Ramos (cell line): Measurements from ENCODE around the gene LRMDA.

Source experiments
- in situ Hi-C: fragments of 300-500 bp; cut with MboI; formaldehyde crosslinking; loops from one replicate; pipeline ENCODE4 v1.14.3; 2022; ENCODE audit warnings: low sequenced_read_pairs; ENCODE audit not compliant: unreplicated experiment

Gene LRMDA

DNA sequence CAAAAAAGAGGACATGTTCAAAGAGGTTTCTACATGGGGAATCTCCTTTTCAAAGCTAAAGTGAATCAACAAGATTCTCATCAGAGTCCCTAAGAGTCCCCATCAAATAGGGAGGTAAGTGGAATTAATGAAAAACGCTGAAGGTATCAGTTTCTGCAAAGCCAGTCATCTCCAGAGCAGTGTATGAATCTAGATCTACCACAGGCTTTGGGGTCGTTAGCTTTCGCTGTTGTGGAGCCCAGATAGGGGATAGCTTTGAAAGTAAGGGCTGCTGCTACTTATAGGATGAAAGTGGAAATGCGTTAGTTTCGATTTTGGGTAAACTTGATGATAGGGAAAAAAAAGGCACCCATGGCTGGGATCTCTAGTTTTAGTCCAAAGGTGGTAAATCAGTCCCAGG lies 748.4 kb downstream of the LRMDA start:
- in situ Hi-C loops: no loop called here

- in situ Hi-C loops: no loop called here
Measured at GRCh38 chr10:76184647-76185046, 753.2 kb downstream of the LRMDA start.

DNA sequence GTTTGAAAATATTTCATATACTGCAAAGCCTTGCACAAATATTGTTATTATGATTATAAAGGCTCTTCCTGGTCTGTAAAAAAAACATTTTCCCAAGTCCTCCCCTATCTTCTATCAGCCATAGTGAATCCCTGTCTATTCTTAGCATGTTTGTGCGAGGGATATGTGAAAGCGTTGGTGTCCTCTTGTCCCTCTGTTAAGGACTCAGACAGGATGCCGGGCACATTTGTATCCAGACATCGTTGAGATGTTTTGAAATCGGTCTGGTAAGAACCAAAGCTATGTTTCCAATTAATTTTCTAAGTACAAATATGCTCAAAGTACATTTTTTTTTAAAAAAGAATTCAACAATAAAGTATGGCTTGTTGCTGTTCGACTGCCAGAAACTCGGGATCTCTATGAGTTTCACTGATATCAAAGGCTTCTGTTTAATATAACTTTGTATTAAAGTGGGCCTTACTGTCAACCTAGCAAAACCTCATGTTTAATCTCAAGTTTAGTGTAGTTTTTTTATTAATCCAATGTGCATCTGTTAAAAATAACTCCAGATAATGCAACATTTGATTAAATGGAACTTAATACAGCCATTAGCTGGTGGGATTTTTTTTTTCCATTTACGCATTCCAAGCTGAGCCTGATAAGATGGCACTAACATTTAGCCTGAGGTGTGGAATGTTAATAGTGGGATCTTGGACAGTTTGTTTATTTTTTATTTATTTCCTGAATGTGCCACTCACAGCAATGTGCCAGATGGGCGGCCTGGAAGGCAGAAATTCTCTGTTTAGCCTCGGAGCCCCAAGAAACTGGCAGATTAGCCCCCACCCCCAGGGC lies 754.3 kb downstream of the LRMDA start:
- in situ Hi-C loops: no loop called here

DNA sequence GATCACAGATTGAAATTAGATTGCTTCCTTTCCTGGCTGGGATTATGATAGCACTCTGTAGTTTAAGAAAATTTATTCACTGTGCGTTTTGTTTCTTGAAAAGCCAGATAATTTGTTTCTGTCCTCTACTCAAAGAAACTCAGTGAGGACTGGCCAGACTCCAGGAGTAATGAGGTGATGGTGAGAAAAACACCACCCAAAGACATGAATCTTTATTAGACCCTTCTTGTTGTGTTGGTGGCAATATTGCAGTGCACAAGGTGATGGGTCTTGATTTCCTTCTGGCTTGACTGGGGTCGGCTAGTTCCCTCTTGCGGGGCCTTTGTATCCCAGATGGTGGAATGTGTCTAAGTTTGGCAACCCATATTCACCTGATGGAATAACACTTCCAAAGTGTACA lies 756.8 kb downstream of the LRMDA start:
- in situ Hi-C loops: no loop called here

DNA sequence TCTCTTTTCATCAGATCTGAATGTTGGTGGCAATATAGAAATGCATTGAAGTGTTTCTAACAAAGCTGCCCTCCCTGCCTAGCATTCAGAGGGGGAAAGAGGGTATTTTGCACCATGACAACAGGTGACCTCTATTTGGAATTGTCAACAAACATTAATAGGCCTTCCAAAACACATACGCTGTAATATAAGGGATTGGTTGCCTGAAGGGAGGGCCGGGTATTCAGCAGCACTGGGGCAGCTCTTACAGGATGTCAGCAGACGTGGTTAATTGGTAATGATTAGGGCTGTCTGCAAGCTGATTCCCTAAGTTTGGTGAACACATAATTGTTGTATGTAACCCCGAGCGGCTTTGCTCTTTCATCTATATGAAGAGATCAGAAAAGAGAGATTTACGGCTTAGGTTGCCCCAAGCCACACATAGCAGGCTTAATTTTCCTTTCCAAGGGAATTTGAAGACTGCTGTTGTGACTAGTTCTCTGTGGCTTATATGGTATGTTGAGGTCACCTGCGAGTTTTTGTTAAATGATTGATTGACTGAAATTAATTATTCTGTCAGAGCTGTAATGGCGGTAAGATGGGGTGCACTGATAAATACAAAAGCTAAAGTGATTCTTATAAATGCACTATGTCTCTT lies 759.3 kb downstream of the LRMDA start:
- in situ Hi-C loops: no loop called here

DNA sequence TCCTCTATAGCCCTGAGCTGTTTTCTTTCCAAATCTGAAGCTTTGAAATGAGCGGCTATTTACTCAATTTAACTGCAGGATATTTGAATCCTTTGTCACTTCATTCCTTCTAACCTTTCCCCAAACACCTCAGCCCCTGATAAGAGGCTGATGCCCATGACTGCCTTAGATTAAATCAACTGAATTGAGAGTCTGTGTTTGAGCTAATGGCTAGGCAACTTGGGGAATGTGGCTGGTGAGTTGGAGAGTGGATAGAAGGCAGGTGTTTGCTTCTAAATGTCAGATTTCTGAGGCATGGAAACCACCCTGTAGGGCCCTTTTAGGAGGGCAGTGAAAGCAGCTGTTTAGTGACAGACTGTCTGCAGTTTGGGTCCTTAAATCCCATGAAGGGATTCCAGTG lies 759.9 kb downstream of the LRMDA start:
- in situ Hi-C loops: no loop called here

DNA sequence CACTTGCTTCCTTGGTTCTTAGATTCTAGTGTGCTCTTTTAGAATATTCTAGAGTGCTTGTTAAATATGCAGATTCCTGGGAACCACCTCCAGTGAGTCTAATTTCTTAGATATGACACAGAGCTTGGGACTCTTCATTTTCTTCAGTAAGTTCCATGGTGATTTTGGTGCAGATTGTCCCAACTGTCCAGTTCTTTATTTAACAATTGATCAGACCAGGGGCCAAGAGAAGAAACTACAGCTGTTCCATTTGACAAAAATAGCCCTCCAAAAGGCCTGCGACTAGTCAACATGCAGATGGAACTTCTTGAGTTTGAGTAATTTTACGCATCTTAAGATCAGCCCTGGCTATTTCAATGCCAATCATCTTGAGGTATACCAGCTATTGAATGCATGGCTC lies 760.7 kb downstream of the LRMDA start:
- in situ Hi-C loops: no loop called here

DNA sequence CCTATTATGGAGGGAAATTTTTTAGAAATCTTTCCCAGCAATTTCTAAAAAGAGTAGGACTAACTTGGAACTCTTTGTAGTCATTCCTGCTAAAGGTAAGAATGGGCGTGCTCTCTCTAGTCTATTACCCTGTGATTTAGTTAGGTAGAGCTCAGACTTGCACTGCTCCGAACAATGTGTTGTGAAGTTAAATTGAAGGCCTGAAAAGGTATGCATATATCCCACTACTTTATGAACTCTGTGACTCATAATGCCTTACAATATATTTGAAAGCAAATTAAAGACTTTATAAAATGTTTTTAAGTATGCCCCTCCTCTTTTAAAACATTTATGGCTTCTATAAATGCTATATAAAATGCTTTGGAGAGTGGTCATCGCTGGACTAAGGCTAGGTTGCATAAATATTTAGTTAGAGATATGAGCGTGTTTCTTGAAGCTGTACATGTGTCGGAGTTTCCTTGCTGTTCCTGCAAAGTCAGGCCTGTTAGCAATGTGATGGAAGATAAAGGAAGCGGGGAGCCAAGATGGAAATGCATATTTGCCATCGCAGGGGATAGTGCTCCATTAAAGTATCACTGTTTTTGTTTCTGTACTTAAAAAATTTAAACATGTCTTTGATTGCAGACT lies 761.4 kb downstream of the LRMDA start:
- in situ Hi-C loops: no loop called here

DNA sequence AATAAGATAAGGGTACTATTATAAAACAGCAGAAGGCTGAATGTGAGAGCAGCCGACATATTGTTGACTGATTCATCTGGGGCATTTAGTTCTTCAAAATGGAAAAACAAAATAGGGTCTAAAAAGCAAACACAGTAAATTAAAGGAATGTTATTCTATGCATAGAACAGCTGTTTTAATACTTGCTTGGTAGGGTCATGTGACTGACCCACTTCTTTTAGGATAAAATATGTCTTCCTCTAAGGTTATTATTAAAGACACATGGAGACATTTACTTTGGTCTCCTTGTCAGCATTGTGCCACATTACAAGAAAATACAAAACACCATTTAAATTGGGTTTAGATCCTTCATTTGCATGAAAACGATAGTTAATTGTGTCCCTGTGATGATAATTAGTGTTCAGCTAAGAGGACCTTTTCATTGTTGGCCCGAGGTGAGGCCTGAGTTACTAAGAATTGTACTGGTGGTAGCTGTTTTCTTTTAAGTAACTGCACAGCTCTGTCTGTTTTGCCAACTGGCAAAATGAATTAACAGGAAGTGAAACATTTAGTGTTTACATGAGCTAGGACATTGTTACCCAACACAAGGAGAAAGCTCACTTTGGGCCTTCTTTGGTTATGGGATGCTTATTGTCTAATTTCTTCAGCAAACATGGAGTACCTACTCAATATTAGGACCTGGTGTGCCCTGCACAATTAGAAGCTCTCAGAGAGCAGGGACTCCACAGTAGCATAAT lies 764.4 kb downstream of the LRMDA start:
- in situ Hi-C loops: no loop called here

DNA sequence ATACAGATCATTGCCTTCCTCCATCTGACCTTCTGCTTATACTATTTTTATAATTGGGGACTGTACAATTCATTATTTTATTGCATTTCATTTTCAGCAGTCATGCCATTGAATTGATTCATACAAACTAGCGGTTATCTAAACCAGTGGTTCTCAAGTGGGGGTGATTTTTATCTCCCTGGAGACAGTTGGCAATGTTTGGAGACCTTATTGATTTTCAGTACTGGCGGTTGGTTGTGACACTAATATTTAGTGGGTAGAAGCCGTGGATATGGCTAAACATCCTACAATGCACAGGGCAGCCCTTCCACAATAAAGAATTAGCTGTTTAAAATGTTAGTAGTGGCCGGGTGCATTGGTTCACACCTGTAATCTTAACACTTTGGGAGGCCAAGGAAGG lies 765.9 kb downstream of the LRMDA start:
- in situ Hi-C loops: no loop called here

GRCh38 chr10:76198287-76199035 lies 767.0 kb downstream of the LRMDA start:
- in situ Hi-C loops: no loop called here

DNA sequence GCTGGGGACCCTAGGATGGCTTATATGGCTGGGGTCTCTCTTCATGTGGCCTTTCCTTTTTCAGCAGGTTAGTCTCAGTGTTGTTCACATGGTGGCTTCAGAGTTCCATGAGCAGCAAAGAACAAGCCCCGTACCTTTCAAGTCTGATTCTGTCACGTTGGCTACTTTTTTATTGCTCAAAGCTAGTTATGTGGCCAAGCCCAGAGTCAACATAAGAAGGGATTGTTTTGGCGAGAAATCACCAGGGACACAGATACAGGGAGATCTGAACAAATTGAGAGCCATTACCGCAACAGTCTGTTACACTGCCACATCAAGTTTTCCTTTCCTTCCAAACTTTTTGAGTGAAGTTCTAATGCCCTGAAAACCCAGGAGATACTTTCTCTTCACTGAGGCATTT lies 770.5 kb downstream of the LRMDA start:
- in situ Hi-C loops: no loop called here

DNA sequence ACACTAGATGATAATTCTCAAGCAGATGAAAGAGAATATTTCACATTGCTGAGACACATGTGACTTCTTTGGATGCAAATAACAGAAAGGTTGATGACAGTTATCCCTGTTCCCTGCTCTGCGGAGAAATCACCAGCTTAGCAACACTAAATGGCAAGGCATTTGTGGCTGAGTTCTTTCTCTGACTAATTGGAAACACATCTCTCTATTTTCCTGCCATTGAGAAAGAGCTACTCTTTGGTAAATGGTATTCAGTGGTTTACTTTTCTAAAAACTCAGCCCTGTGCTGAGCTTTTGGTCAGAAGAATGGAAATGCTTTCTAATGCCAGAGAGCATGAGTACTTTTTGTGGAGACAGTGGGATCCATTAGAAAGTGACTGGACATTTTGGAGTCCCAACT lies 771.4 kb downstream of the LRMDA start:
- in situ Hi-C loops: no loop called here

- in situ Hi-C loops: no loop called here
Measured at GRCh38 chr10:76205361-76205760, 773.9 kb downstream of the LRMDA start.

- in situ Hi-C loops: no loop called here
Measured at GRCh38 chr10:76206797-76207352, 775.5 kb downstream of the LRMDA start.

DNA sequence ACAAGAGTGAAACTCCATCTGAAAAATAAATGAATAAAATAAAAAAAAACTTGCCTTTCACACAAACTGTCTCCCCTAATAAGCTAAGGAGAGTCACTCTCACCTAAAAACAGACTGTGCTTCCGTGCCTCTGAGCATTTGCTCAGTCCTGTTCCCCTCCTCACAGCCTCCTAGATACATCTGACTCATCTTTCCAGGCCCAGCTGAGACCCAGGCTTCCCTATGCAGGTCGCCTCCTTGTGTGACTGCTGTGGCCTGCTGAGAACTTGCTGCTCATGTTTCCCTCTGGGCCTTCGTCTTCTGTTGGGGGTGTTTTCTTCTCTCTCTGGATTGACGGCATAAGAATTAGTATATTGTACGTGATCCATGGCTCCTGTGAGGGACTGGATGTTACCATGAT lies 777.7 kb downstream of the LRMDA start:
- in situ Hi-C loops: no loop called here

GRCh38 chr10:76210211-76210610 lies 778.8 kb downstream of the LRMDA start:
- in situ Hi-C loops: no loop called here

GRCh38 chr10:76211691-76212090 lies 780.3 kb downstream of the LRMDA start:
- in situ Hi-C loops: no loop called here

DNA sequence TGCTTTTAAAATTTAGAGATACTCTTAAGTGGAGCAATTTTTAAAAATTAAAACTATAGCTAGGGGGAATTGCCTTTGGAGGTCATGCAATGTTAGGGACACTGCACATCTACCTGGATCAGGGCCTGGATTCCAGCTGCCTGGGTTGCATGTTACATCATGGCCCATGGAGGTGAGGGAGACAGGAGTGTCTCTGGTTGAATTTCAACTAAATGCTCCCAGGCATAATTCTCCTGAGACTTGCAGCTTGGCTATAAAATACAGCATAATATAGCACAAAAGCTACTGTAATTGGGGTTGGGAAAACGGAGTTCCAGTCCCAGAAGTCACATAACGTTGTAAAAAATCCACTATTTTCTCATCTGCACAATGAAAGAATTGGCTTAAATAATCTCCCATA lies 782.5 kb downstream of the LRMDA start:
- in situ Hi-C loops: no loop called here

DNA sequence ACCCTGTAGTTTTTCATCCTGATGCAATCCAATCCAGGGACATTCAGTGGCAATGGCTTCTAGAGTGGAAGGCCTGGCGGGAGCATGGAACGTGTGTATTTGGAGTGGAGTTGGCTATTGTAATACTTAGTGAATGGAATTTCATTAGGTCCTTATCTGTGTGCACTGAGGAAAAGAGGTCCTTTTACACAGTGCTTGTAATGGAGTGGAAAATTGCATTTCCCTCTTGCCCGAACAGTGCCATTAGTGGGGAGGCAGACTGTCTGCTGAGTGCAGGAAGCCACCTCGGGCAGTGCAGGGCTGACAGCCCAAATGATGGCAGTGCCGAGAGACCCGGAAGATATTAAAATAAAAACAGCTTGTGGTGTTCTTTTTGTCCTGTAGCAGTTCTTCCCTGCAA lies 786.6 kb downstream of the LRMDA start:
- in situ Hi-C loops: no loop called here
